ENCODE data around the gene OLA1.

DNA sequence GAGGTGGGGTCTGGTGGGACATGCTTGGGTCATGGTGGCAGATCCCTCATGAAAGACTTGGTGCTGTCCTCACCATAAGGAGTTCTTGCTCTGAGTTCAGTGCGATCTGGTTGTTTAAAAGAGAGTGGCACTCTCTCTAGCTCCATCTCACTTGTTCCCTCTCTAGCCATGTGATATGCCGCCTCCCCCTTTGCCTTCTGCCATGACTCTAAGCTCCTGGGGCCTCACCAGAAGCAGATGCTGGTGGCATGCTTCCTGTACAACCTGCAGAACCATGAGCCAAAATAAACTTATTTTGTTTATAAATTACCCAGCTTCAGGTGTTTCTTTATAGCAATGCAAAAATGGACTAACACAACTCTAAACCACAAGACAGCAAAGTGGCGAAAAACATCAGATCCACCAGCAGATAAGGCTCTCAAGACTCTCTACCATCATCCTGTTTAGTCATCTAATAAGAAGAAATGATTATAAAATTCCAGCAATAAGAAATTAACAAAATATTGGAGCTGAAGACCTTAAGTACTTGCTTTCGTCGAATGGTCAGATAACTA lies 75.5 kb downstream of the OLA1 start:
- TF ChIP-seq, protein P1, sequence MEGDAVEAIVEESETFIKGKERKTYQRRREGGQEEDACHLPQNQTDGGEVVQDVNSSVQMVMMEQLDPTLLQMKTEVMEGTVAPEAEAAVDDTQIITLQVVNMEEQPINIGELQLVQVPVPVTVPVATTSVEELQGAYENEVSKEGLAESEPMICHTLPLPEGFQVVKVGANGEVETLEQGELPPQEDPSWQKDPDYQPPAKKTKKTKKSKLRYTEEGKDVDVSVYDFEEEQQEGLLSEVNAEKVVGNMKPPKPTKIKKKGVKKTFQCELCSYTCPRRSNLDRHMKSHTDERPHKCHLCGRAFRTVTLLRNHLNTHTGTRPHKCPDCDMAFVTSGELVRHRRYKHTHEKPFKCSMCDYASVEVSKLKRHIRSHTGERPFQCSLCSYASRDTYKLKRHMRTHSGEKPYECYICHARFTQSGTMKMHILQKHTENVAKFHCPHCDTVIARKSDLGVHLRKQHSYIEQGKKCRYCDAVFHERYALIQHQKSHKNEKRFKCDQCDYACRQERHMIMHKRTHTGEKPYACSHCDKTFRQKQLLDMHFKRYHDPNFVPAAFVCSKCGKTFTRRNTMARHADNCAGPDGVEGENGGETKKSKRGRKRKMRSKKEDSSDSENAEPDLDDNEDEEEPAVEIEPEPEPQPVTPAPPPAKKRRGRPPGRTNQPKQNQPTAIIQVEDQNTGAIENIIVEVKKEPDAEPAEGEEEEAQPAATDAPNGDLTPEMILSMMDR (IDR thresholded peaks at IDR 0.05; ENCODE audit: low read depth, low read length, poor library complexity, severe bottlenecking): no peak
- no peak for TF ChIP-seq EZH2phosphoT487 (IDR thresholded peaks at IDR 0.05; ENCODE audit: borderline replicate concordance, low read length)
